Endothelial cell of umbilical vein (primary cell): ENCODE measurements around the gene TTLL9. TPM values are rescaled to one million over a fixed set of nuclear protein-coding genes. Genes with fewer than 3 reads are reported as not detected.

Experiments used
- BruUV-seq: library from RNA; stranded (reverse); fragments of 400-500 nt; replicated peaks from 2 replicates; lab custom pipeline; 2021; lab: Mats Ljungman, UMichigan
- CTCF ChIA-PET: fragments of 300-600, 350-600 bp; sonication (Branson Sonifier 250); formaldehyde crosslinking; loops from one replicate; lab custom pipeline; 2021; ENCODE audit warnings: antibody characterized with exemption, inconsistent platforms; lab: Charles Lee
- POLR2A ChIA-PET: fragments of 300-600, 350-600 bp; sonication (Branson Sonifier 250); formaldehyde crosslinking; loops from one replicate; lab custom pipeline; 2021; ENCODE audit warnings: antibody characterized with exemption, inconsistent platforms; lab: Charles Lee
- DNase-seq: peaks from one replicate; pipeline ENCODE4 v3.0.0-alpha.2; 2011; ENCODE audit warnings: low read depth, low spot score
- FAIRE-seq: peaks from 2 replicates; lab custom pipeline; 2011; peaks lifted over from hg19 to GRCh38; lab: Jason Lieb, UNC
- H2AFZ ChIP-seq: 2 replicates; pipeline ENCODE4 v1.6.0; 2012; ENCODE audit warnings: low read depth, low read length, control low read depth, inconsistent platforms
- H3K27ac ChIP-seq: 2 replicates; pipeline ENCODE4 v1.5.1; 2011; ENCODE audit warnings: low read depth, mild to moderate bottlenecking, control low read depth, low read length, moderate library complexity; ENCODE audit not compliant: insufficient read depth
- H3K27me3 ChIP-seq, 2 experiments: 2 replicates each; pipeline versions ENCODE4 v1.6.0 to v1.6.1; 2011; ENCODE audit warnings: low read length in 2 of 2, mixed read lengths in 1 of 2; ENCODE audit not compliant: control insufficient read depth in 2 of 2, insufficient read depth in 2 of 2
- H3K36me3 ChIP-seq, 2 experiments: 2 replicates in 1 of 2; 3 replicates in 1 of 2; pipeline ENCODE4 v1.5.1; 2011; ENCODE audit warnings: low read length in 2 of 2, mild to moderate bottlenecking in 1 of 2, moderate library complexity in 1 of 2; ENCODE audit not compliant: control insufficient read depth in 2 of 2, insufficient read depth in 2 of 2; ENCODE audit errors: extremely low read depth in 1 of 2
- H3K4me1 ChIP-seq: 3 replicates; pipeline ENCODE4 v1.5.1; 2011; ENCODE audit warnings: mild to moderate bottlenecking, low read length; ENCODE audit not compliant: control insufficient read depth, insufficient read depth; ENCODE audit errors: extremely low read depth
- H3K4me2 ChIP-seq: 2 replicates; pipeline ENCODE4 v1.6.1; 2011; ENCODE audit warnings: low read length, control low read depth, mixed read lengths; ENCODE audit not compliant: insufficient read depth
- H3K4me3 ChIP-seq, 3 experiments: fragments of 200-600 bp in 1 of 3; sonication (generic), shearing (Covaris generic) in 1 of 3; replicated peaks in 1 of 3; 2 replicates each; pipeline ENCODE4 v1.5.1; 2011 to 2016; ENCODE audit warnings: control low read depth in 3 of 3, low read length in 3 of 3, mild to moderate bottlenecking in 2 of 3, inconsistent platforms in 1 of 3, low read depth in 1 of 3, moderate library complexity in 1 of 3; ENCODE audit not compliant: insufficient read depth in 1 of 3
- H3K79me2 ChIP-seq: 2 replicates; pipeline ENCODE4 v1.6.0; 2012; ENCODE audit warnings: low read length, inconsistent platforms; ENCODE audit not compliant: control insufficient read depth, insufficient read depth
- H3K9ac ChIP-seq: replicated peaks from 2 replicates; pipeline ENCODE3; 2011; ENCODE audit warnings: low read length, control low read depth; ENCODE audit not compliant: insufficient read depth; ENCODE audit errors: extremely low read depth
- H3K9me1 ChIP-seq: replicated peaks from 3 replicates; pipeline ENCODE4 v1.6.0; 2011; ENCODE audit warnings: mild to moderate bottlenecking, low read length; ENCODE audit not compliant: control insufficient read depth, insufficient read depth; ENCODE audit errors: extremely low read depth
- H3K9me3 ChIP-seq: replicated peaks from 2 replicates; pipeline ENCODE4 v1.5.1; 2012; ENCODE audit warnings: low read length, inconsistent platforms; ENCODE audit not compliant: control insufficient read depth, insufficient read depth
- H4K20me1 ChIP-seq: replicated peaks from 2 replicates; pipeline ENCODE3; 2011; ENCODE audit warnings: mild to moderate bottlenecking, low read length; ENCODE audit not compliant: control insufficient read depth, insufficient read depth; ENCODE audit errors: extremely low read depth
- EZH2 ChIP-seq: IDR thresholded peaks from 2 replicates; pipeline ENCODE4 v1.6.1; 2012; ENCODE audit warnings: borderline replicate concordance, low read depth, mild to moderate bottlenecking, moderate library complexity, low read length, inconsistent platforms; ENCODE audit not compliant: severe bottlenecking
- FOS ChIP-seq: IDR thresholded peaks from 2 replicates; pipeline ENCODE4 v1.6.1; 2011; ENCODE audit warnings: mild to moderate bottlenecking, low read length, moderate library complexity, borderline replicate concordance; ENCODE audit not compliant: insufficient read depth
- GATA2 ChIP-seq: IDR thresholded peaks from 2 replicates; pipeline ENCODE4 v1.7.0; 2011; ENCODE audit warnings: low read depth, mild to moderate bottlenecking, moderate library complexity, mixed read lengths, low read length; ENCODE audit not compliant: insufficient read length, insufficient read depth
- JUN ChIP-seq: IDR thresholded peaks from 2 replicates; pipeline ENCODE4 v1.6.1; 2011; ENCODE audit warnings: borderline replicate concordance, low read depth; ENCODE audit not compliant: insufficient read length, insufficient read depth
- MAX ChIP-seq: IDR thresholded peaks from 2 replicates; pipeline ENCODE4 v1.6.1; 2011; ENCODE audit not compliant: insufficient read depth, insufficient read length
- MYC ChIP-seq: IDR thresholded peaks from one replicate; pipeline ENCODE4 v1.6.1; 2011; ENCODE audit warnings: mild to moderate bottlenecking, low read depth, low read length
- POLR2A ChIP-seq: IDR thresholded peaks from 2 replicates; pipeline ENCODE4 v1.6.1; 2012; ENCODE audit warnings: low read depth, mild to moderate bottlenecking, control low read depth, low read length
- POLR2AphosphoS5 ChIP-seq: IDR thresholded peaks from 2 replicates; pipeline ENCODE4 v1.6.1; 2012; ENCODE audit warnings: low read depth, mild to moderate bottlenecking, control low read depth, low read length, moderate library complexity; ENCODE audit not compliant: insufficient read depth
- dilution Hi-C: fragments of 300-500 bp; cut with MboI; formaldehyde crosslinking; loops from one replicate; pipeline ENCODE4 v1.15.0; 2019; ENCODE audit warnings: low sequenced_read_pairs; ENCODE audit not compliant: extremely low pct_ligation_motif_present
- intact Hi-C: fragments of 100-400 bp; cut with micrococcal nuclease; formaldehyde crosslinking; loops from one replicate; pipeline ENCODE4 v1.10.0; 2022
- polyA plus RNA-seq, 4 experiments: library from polyadenylated mRNA; depleted of rRNA in 3 of 4; stranded (reverse) in 3 of 4; unstranded in 1 of 4; fragments of >200 nt; gene quantifications; 2 replicates each; pipeline versions ENCODE4 v1.2.1 to v1.2.3, GENCODE V29; 2011 to 2012; ENCODE audit warnings: missing spikeins in 1 of 4
- total RNA-seq: library from RNA; stranded (reverse); gene quantifications from 2 replicates; pipeline ENCODE4 v1.2.3, GENCODE V29; 2021
- TF ChIP-seq, protein P1 (sequence below), 2 donors: IDR thresholded peaks; 1 replicate in 1 of 2; 2 replicates in 1 of 2; pipeline ENCODE4 v1.5.1; 2011; ENCODE audit warnings: low read length in 2 of 2, mild to moderate bottlenecking in 2 of 2, moderate library complexity in 2 of 2, control low read depth in 1 of 2, inconsistent platforms in 1 of 2, low read depth in 1 of 2; ENCODE audit not compliant: insufficient read depth in 1 of 2; ENCODE audit errors: extremely low read depth in 1 of 2

TTLL9 gene
- total and polyA plus RNA-seq, 2 donors (not counting 3 experiments of a cell fraction or from before 2014, with no cell fraction given), result 0.03 TPM; not detected in 1

- no peak overlapping the region for H3K4me3 ChIP-seq
- no peaks in the 10 kb centered on the region for H4K20me1 ChIP-seq
- H3K9ac ChIP-seq, result no peak overlapping the region
- dilution Hi-C loops (no loop called here), intact Hi-C loops (no loop called here)
- no peaks in the 10 kb centered on the region for H3K4me1 ChIP-seq
- ChIA-PET POLR2A (no interaction called here), CTCF (interaction anchor here (0.9 to 18.2 kb wide), 3 partner anchors 10 to 174 kb away, joined by 5 to 619 read pairs (median 243); partner anchors contain the start of gene MYLK2)
- H3K27ac ChIP-seq, result no peak overlapping the region
- H3K36me3 ChIP-seq, result no peaks in the 10 kb centered on the region
- peaks cover 27 to 39% of the 10 kb centered on the region in 2 experiments for H3K27me3 ChIP-seq
- no peak for TF ChIP-seq EZH2
- no peak for TF ChIP-seq MAX
- TF ChIP-seq JUN, result no peak
- no peak for TF ChIP-seq POLR2A
- no peak for TF ChIP-seq POLR2AphosphoS5
- TF ChIP-seq, protein P1, sequence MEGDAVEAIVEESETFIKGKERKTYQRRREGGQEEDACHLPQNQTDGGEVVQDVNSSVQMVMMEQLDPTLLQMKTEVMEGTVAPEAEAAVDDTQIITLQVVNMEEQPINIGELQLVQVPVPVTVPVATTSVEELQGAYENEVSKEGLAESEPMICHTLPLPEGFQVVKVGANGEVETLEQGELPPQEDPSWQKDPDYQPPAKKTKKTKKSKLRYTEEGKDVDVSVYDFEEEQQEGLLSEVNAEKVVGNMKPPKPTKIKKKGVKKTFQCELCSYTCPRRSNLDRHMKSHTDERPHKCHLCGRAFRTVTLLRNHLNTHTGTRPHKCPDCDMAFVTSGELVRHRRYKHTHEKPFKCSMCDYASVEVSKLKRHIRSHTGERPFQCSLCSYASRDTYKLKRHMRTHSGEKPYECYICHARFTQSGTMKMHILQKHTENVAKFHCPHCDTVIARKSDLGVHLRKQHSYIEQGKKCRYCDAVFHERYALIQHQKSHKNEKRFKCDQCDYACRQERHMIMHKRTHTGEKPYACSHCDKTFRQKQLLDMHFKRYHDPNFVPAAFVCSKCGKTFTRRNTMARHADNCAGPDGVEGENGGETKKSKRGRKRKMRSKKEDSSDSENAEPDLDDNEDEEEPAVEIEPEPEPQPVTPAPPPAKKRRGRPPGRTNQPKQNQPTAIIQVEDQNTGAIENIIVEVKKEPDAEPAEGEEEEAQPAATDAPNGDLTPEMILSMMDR (IDR thresholded peaks at IDR 0.05; ENCODE audit: extremely low read depth in 1 of 2, insufficient read depth in 1 of 2, low read depth in 1 of 2, low read length in 2 of 2), result no peak
- no peak for TF ChIP-seq FOS
- no peak for TF ChIP-seq GATA2
- no peak for TF ChIP-seq MYC
- DNase-seq (no peak), FAIRE-seq (no peak)
- no peaks in the 10 kb centered on the region for H3K9me1 ChIP-seq
- no peak overlapping the region for H2AFZ ChIP-seq
- no peak overlapping the region for H3K4me2 ChIP-seq
- no peaks in the 10 kb centered on the region for H3K79me2 ChIP-seq
- no TSS peak for BruUV-seq
- H3K9me3 ChIP-seq, result no peaks in the 10 kb centered on the region
These were observed 12.3 kb upstream of the TTLL9 start for GRCh38 chr20:31857861-31858759.
